ENCODE measurements around the gene GTSE1. TPM values are rescaled to one million over a fixed set of nuclear protein-coding genes. Genes with fewer than 3 reads are reported as not detected.

Gene GTSE1
- total RNA-seq, 2 donors from 2014 or later: 0.26 TPM; not detected in 1

GRCh38 chr22:46280063-46280817, 16.4 kb upstream of the GTSE1 start:
- DNase-seq: no peak
- H3K27me3 ChIP-seq: no peaks in the 10 kb centered on the region
- no peak overlapping the region for H3K4me3 ChIP-seq
- intact Hi-C loops (cut with DNase I): no loop called here
- ATAC-seq: no peak
- H3K27ac ChIP-seq: no peak overlapping the region
- no peak for TF ChIP-seq CTCF (IDR thresholded peaks at IDR 0.05)
- TF ChIP-seq POLR2A (IDR thresholded peaks at IDR 0.05): no peak
- WGBS, 2 donors: 94 to 96% methylated on average over 4 to 12 of the region's 12 CpGs
- no peaks in the 10 kb centered on the region for H3K4me1 ChIP-seq
- no peaks in the 10 kb centered on the region for H3K9me3 ChIP-seq
- H3K36me3 ChIP-seq (replicated peaks in 1 of 2; ENCODE audit: insufficient read depth in 1 of 2, low read depth in 2 of 2): peaks cover 23 to 54% of the 10 kb centered on the region in 2 donors

GRCh38 chr22:46280999-46281623, 15.6 kb upstream of the GTSE1 start:
- Histone ChIP-seq H3K4me1 (no peaks in the 10 kb centered on the region), H3K4me3 (no peak overlapping the region), H3K27ac (no peak overlapping the region), H3K27me3 (no peaks in the 10 kb centered on the region), H3K36me3 (replicated peaks in 1 of 2; ENCODE audit: insufficient read depth in 1 of 2, low read depth in 2 of 2) (peaks cover 20 to 54% of the 10 kb centered on the region in 2 donors), H3K9me3 (no peaks in the 10 kb centered on the region)
- WGBS, 2 donors: 83 to 98% methylated on average over 11 to 18 of the region's 19 CpGs
- ATAC-seq: no peak
- intact Hi-C loops (cut with DNase I): no loop called here
- TF ChIP-seq POLR2A (IDR thresholded peaks at IDR 0.05) (no peak), CTCF (IDR thresholded peaks at IDR 0.05) (no peak)
- no peak for DNase-seq

GRCh38 chr22:46281866-46282678, 14.6 kb upstream of the GTSE1 start:
- no peak for ATAC-seq
- intact Hi-C loops (cut with DNase I): no loop called here
- Histone ChIP-seq H3K27me3 (no peaks in the 10 kb centered on the region), H3K4me1 (peaks cover 7% of the 10 kb centered on the region), H3K36me3 (replicated peaks in 1 of 2; ENCODE audit: insufficient read depth in 1 of 2, low read depth in 2 of 2) (peaks cover 19 to 51% of the 10 kb centered on the region in 2 donors), H3K4me3 (no peak overlapping the region), H3K27ac (no peak overlapping the region), H3K9me3 (no peaks in the 10 kb centered on the region)
- no peak for DNase-seq
- WGBS, 2 donors: 97% methylated on average over 9 to 12 of the region's 13 CpGs
- TF ChIP-seq CTCF (IDR thresholded peaks at IDR 0.05): no peak
- no peak for TF ChIP-seq POLR2A (IDR thresholded peaks at IDR 0.05)

- 89 to 95% methylated on average over 3 of the region's 3 CpGs for whole genome bisulfite sequencing, 2 donors
- intact Hi-C loops (cut with DNase I): no loop called here
- Histone ChIP-seq H3K27ac (no peak overlapping the region), H3K4me1 (peaks cover 17% of the 10 kb centered on the region), H3K9me3 (no peaks in the 10 kb centered on the region), H3K4me3 (no peak overlapping the region), H3K36me3 (replicated peaks in 1 of 2; ENCODE audit: insufficient read depth in 1 of 2, low read depth in 2 of 2) (peaks cover 5 to 24% of the 10 kb centered on the region in 2 donors), H3K27me3 (no peaks in the 10 kb centered on the region)
- ATAC-seq (no peak), DNase-seq (no peak)
- no peak for TF ChIP-seq CTCF (IDR thresholded peaks at IDR 0.05)
- no peak for TF ChIP-seq POLR2A (IDR thresholded peaks at IDR 0.05)
Measured at GRCh38 chr22:46286006-46286405, 10.7 kb upstream of the GTSE1 start.
